ENCODE results near the gene VASP.

DNA sequence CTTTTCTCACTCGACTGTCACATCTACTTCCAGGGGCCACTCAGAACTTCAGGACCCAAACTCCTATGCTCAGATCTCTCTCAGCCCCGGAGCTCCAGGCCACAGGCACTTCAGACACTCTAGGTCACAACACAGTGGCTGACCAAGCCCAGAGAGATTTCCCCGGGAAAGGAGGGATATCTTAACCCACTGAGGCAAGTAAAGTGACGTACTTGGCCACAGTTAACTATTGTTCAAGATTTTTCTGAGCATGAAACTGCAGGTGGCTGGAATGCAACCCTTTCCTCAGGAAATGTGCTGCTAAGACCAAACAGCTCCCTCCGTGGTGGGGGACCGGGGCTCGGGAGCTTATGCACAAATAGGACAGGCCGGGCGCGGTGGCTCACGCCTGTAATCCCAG is 53.4 kb downstream of the VASP start:
- TF ChIP-seq, protein P1, sequence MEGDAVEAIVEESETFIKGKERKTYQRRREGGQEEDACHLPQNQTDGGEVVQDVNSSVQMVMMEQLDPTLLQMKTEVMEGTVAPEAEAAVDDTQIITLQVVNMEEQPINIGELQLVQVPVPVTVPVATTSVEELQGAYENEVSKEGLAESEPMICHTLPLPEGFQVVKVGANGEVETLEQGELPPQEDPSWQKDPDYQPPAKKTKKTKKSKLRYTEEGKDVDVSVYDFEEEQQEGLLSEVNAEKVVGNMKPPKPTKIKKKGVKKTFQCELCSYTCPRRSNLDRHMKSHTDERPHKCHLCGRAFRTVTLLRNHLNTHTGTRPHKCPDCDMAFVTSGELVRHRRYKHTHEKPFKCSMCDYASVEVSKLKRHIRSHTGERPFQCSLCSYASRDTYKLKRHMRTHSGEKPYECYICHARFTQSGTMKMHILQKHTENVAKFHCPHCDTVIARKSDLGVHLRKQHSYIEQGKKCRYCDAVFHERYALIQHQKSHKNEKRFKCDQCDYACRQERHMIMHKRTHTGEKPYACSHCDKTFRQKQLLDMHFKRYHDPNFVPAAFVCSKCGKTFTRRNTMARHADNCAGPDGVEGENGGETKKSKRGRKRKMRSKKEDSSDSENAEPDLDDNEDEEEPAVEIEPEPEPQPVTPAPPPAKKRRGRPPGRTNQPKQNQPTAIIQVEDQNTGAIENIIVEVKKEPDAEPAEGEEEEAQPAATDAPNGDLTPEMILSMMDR (IDR thresholded peaks at IDR 0.05; ENCODE audit: low read depth, low read length), result no peak
- no peak for TF ChIP-seq POLR2A (IDR thresholded peaks at IDR 0.05; ENCODE audit: extremely low read depth, insufficient read length)
